Endothelial cell (in vitro differentiated cells): Measurements from ENCODE around the gene PRPF4. TPM values are rescaled to one million over a fixed set of nuclear protein-coding genes. Genes with fewer than 3 reads are reported as not detected.

Experiments used
- DNase-seq: peaks from one replicate; pipeline ENCODE4 v3.0.0; 2021; ENCODE audit warnings: low spot score
- H3K27ac Mint-ChIP-seq: one replicate; pipeline ENCODE4 v1.8.0; 2021; ENCODE audit warnings: mixed read lengths, inconsistent platforms; ENCODE audit not compliant: unreplicated experiment
- H3K27me3 Mint-ChIP-seq: one replicate; pipeline ENCODE4 v1.8.0; 2021; ENCODE audit warnings: mild to moderate bottlenecking, moderate library complexity, mixed read lengths, inconsistent platforms; ENCODE audit not compliant: unreplicated experiment
- H3K36me3 Mint-ChIP-seq: one replicate; pipeline ENCODE4 v1.8.0; 2021; ENCODE audit warnings: mild to moderate bottlenecking, low read depth, mixed read lengths, inconsistent platforms; ENCODE audit not compliant: unreplicated experiment
- H3K4me1 Mint-ChIP-seq: one replicate; pipeline ENCODE4 v1.8.0; 2021; ENCODE audit warnings: mild to moderate bottlenecking, mixed read lengths, inconsistent platforms; ENCODE audit not compliant: unreplicated experiment
- H3K4me3 Mint-ChIP-seq: one replicate; pipeline ENCODE4 v1.8.0; 2021; ENCODE audit warnings: mild to moderate bottlenecking, mixed read lengths, inconsistent platforms; ENCODE audit not compliant: unreplicated experiment
- H3K9me3 Mint-ChIP-seq: one replicate; pipeline ENCODE4 v1.8.0; 2021; ENCODE audit warnings: mixed read lengths, inconsistent platforms; ENCODE audit not compliant: unreplicated experiment
- total RNA-seq: library from RNA; stranded (reverse); fragmentation: NEBNext Ultra II Directional; extraction: Animal tissue kit (Norgen Biotek cat#: 25700); gene quantifications from one replicate; pipeline ENCODE4 v1.2.1, GENCODE V29; 2021; ENCODE audit not compliant: unreplicated experiment
- TF ChIP-seq, protein P1 (sequence below): fragments of 200-600 bp; sonication (generic); IDR thresholded peaks from one replicate; pipeline ENCODE4 v1.5.0; 2021; ENCODE audit warnings: antibody characterized with exemption; ENCODE audit not compliant: unreplicated experiment

Gene PRPF4
- total RNA-seq, 1 donor from 2014 or later: 20.5 TPM

DNA sequence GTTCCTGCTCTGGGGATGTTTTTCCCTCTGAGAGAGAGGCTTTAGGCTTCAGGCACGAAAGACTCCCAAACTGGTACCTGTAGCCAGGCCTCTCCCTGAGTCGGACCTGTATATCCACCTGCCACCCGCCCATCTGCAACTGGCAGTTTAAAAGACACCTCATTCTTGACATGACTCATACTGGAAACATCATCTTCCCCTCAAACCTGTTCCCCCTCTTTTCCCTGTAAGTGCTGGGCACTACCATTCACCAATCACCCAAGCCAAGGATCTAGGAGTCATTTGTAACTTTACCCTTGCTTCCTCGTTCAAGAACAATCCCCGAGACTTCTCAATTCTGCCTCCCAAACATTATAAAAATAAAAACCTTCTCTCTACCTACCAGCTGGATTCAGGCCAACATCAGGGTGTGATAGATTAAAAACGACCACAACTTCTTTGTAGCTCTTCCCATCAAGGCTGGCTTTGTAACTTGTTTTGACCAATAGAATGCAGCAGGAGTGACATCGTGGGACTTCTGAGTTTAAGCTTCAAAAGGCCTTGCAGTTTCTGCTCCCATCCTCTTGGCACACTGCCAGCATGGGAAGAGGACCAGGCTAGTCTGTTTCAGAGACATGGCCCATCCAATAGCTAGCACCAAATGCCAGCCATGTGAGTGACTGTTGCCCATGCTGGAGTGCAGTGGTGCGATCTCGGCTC is 66.4 kb downstream of the PRPF4 start:
- Mint-ChIP-seq H3K27me3 (peaks cover 5% of the 10 kb centered on the region), H3K36me3 (no peaks in the 10 kb centered on the region), H3K4me3 (peak overlapping the region; percentile 29), H3K9me3 (no peaks in the 10 kb centered on the region), H3K4me1 (no peaks in the 10 kb centered on the region), H3K27ac (no peak overlapping the region)
- TF ChIP-seq, protein P1, sequence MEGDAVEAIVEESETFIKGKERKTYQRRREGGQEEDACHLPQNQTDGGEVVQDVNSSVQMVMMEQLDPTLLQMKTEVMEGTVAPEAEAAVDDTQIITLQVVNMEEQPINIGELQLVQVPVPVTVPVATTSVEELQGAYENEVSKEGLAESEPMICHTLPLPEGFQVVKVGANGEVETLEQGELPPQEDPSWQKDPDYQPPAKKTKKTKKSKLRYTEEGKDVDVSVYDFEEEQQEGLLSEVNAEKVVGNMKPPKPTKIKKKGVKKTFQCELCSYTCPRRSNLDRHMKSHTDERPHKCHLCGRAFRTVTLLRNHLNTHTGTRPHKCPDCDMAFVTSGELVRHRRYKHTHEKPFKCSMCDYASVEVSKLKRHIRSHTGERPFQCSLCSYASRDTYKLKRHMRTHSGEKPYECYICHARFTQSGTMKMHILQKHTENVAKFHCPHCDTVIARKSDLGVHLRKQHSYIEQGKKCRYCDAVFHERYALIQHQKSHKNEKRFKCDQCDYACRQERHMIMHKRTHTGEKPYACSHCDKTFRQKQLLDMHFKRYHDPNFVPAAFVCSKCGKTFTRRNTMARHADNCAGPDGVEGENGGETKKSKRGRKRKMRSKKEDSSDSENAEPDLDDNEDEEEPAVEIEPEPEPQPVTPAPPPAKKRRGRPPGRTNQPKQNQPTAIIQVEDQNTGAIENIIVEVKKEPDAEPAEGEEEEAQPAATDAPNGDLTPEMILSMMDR: no peak
- no peak for DNase-seq

Other genes starting within 250 kb of the PRPF4 start
- gene ZFP37, start 218.9 kb upstream of the PRPF4 start, total RNA-seq: 4.2 TPM
- 2.1 TPM for gene SLC31A2, start 124.7 kb upstream of the PRPF4 start, total RNA-seq
- gene FKBP15, start 54.4 kb upstream of the PRPF4 start, total RNA-seq: 30.2 TPM
- gene SLC31A1, start 54.1 kb upstream of the PRPF4 start, total RNA-seq: 23.2 TPM
- gene CDC26, start 86 bp upstream of the PRPF4 start, total RNA-seq: 27.0 TPM
- gene RNF183, start 27.7 kb downstream of the PRPF4 start, total RNA-seq: not detected
- 0.95 TPM for gene WDR31, start 64.6 kb downstream of the PRPF4 start, total RNA-seq
- gene BSPRY, start 73.9 kb downstream of the PRPF4 start, total RNA-seq: 0.15 TPM
- 8.4 TPM for gene HDHD3, start 101.3 kb downstream of the PRPF4 start, total RNA-seq
- 19.3 TPM for gene ALAD, start 125.6 kb downstream of the PRPF4 start, total RNA-seq
- gene POLE3, start 135.0 kb downstream of the PRPF4 start, total RNA-seq: 28.7 TPM
- gene C9orf43, start 135.1 kb downstream of the PRPF4 start, total RNA-seq: 0.92 TPM
- 474 TPM for gene RGS3, start 188.1 kb downstream of the PRPF4 start, total RNA-seq